WTC11 (cell line): ENCODE results near the gene RCAN2. TPM values are rescaled to one million over a fixed set of nuclear protein-coding genes. Genes with fewer than 3 reads are reported as not detected.

Experiments used
- ATAC-seq: fragments of 200-7000 bp; cut with Tn5 transposase; 2 replicates; pipeline ENCODE4 v1.10.0; 2021; ENCODE audit warnings: mild to moderate bottlenecking, moderate library complexity
- CTCF ChIA-PET: fragments of 300-600 bp; sonication (Branson Sonifier 250); formaldehyde crosslinking; loops from one replicate; lab custom pipeline; 2021; ENCODE audit warnings: antibody characterized with exemption; lab: Charles Lee
- POLR2A ChIA-PET: fragments of 350-600 bp; sonication (Branson Sonifier 250); formaldehyde crosslinking; loops from one replicate; lab custom pipeline; 2021; ENCODE audit warnings: antibody characterized with exemption; lab: Charles Lee
- DNase-seq: peaks from one replicate; pipeline ENCODE4 v3.0.0; 2021; ENCODE audit warnings: low spot score
- H3K27ac Mint-ChIP-seq: 2 replicates; pipeline ENCODE4 v1.8.0; 2021; ENCODE audit warnings: mixed read lengths
- H3K27me3 Mint-ChIP-seq: 2 replicates; pipeline ENCODE4 v1.8.0; 2021; ENCODE audit warnings: low read depth, mild to moderate bottlenecking, moderate library complexity, mixed read lengths
- H3K36me3 Mint-ChIP-seq: 2 replicates; pipeline ENCODE4 v1.8.0; 2021; ENCODE audit warnings: mixed read lengths
- H3K4me1 Mint-ChIP-seq: 2 replicates; pipeline ENCODE4 v1.8.0; 2022; ENCODE audit warnings: mixed read lengths
- H3K4me3 Mint-ChIP-seq: 2 replicates; pipeline ENCODE4 v1.8.0; 2021; ENCODE audit warnings: mild to moderate bottlenecking, moderate library complexity, mixed read lengths
- H3K9me3 Mint-ChIP-seq: 2 replicates; pipeline ENCODE4 v1.8.0; 2021; ENCODE audit warnings: mixed read lengths
- CREB1 ChIP-seq: sonication (generic); formaldehyde crosslinking; IDR thresholded peaks from 2 replicates; pipeline ENCODE4 v1.8.0; 2023; ENCODE audit warnings: mild to moderate bottlenecking, missing genetic modification reagents
- FOXP1 ChIP-seq: sonication (generic); formaldehyde crosslinking; IDR thresholded peaks from 2 replicates; pipeline ENCODE4 v1.8.0; 2022; ENCODE audit warnings: missing genetic modification reagents, mild to moderate bottlenecking, moderate library complexity, borderline replicate concordance
- GABPB1 ChIP-seq: sonication (generic); formaldehyde crosslinking; IDR thresholded peaks from 2 replicates; pipeline ENCODE4 v1.8.1; 2023; ENCODE audit warnings: mild to moderate bottlenecking, missing genetic modification reagents
- GTF2I ChIP-seq: fragments of 250-450 bp; sonication (Bioruptor Pico); conservative IDR thresholded peaks from 2 replicates; pipeline ENCODE4 v1.4.0; 2021; ENCODE audit warnings: mild to moderate bottlenecking
- NFYB ChIP-seq: sonication (generic); formaldehyde crosslinking; conservative IDR thresholded peaks from 2 replicates; pipeline ENCODE4 v1.8.0; 2022; ENCODE audit warnings: low read depth, missing genetic modification reagents
- NR2C2 ChIP-seq: sonication (generic); formaldehyde crosslinking; IDR thresholded peaks from 2 replicates; pipeline ENCODE4 v1.8.0; 2022; ENCODE audit warnings: mild to moderate bottlenecking, missing genetic modification reagents
- RELA ChIP-seq: sonication (generic); formaldehyde crosslinking; IDR thresholded peaks from 2 replicates; pipeline ENCODE4 v1.8.1; 2022; ENCODE audit warnings: missing genetic modification reagents, mild to moderate bottlenecking, borderline replicate concordance
- SP1 ChIP-seq: sonication (generic); formaldehyde crosslinking; conservative IDR thresholded peaks from 2 replicates; pipeline ENCODE4 v1.8.1; 2022; ENCODE audit warnings: missing genetic modification reagents
- TP53 ChIP-seq: sonication (generic); formaldehyde crosslinking; IDR thresholded peaks from 2 replicates; pipeline ENCODE4 v1.8.1; 2023; ENCODE audit warnings: mild to moderate bottlenecking, missing genetic modification reagents
- total RNA-seq: library from RNA; stranded (reverse); gene quantifications from 3 replicates; pipeline ENCODE4 v1.2.3, GENCODE V29; 2021
- TF ChIP-seq, protein P1 (sequence below): sonication (generic); formaldehyde crosslinking; IDR thresholded peaks from 2 replicates; pipeline ENCODE4 v1.8.0; 2023; ENCODE audit warnings: missing genetic modification reagents
- TF ChIP-seq, protein P2 (sequence below): fragments of 250-450 bp; sonication (Bioruptor Pico); IDR thresholded peaks from 2 replicates; pipeline ENCODE4 v1.9.0; 2021; ENCODE audit warnings: mild to moderate bottlenecking, borderline replicate concordance
- TF ChIP-seq, protein P3 (sequence below): sonication (generic); formaldehyde crosslinking; IDR thresholded peaks from 2 replicates; pipeline ENCODE4 v1.8.0; 2022; ENCODE audit warnings: mild to moderate bottlenecking, missing genetic modification reagents
- TF ChIP-seq, protein P4 (sequence below): sonication (generic); formaldehyde crosslinking; IDR thresholded peaks from 2 replicates; pipeline ENCODE4 v1.8.1; 2023; ENCODE audit warnings: mild to moderate bottlenecking, missing genetic modification reagents, moderate library complexity
- TF ChIP-seq, protein P5 (sequence below): sonication (generic); formaldehyde crosslinking; IDR thresholded peaks from 2 replicates; pipeline ENCODE4 v1.8.1; 2023; ENCODE audit warnings: mild to moderate bottlenecking, missing genetic modification reagents
- TF ChIP-seq, protein P6 (sequence below): sonication (generic); formaldehyde crosslinking; conservative IDR thresholded peaks from 2 replicates; pipeline ENCODE4 v1.8.1; 2022; ENCODE audit warnings: mild to moderate bottlenecking, missing genetic modification reagents
- TF ChIP-seq, protein P7 (sequence below): sonication (generic); formaldehyde crosslinking; IDR thresholded peaks from 2 replicates; pipeline ENCODE4 v1.8.1; 2022; ENCODE audit warnings: missing genetic modification reagents, borderline replicate concordance

Gene RCAN2
- total RNA-seq, 1 experiment from 2014 or later = 3.9 TPM

DNA sequence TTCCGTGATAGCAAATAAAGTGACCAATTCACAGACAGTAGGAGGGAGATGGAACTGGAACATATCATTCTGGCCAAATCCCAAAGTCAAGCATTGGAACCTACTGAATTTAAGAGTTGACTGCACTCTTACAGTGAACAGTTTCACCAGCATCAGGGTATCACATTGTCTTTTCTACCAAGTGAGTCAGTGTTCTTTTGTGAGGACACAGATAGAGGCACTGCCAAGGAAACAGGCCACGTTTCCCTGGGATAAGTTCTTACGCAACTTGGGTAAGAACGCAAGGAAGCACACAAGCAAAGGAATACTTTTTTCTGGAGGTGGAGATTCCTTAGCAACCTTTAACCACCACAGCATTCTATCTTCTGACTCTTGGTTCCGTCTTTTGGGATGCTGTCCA is 291.9 kb downstream of the RCAN2 start (continued):
- TF ChIP-seq, protein P1, sequence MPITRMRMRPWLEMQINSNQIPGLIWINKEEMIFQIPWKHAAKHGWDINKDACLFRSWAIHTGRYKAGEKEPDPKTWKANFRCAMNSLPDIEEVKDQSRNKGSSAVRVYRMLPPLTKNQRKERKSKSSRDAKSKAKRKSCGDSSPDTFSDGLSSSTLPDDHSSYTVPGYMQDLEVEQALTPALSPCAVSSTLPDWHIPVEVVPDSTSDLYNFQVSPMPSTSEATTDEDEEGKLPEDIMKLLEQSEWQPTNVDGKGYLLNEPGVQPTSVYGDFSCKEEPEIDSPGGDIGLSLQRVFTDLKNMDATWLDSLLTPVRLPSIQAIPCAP (CRISPR knock-in tag) = no peak
- TF ChIP-seq TP53 = no peak

DNA sequence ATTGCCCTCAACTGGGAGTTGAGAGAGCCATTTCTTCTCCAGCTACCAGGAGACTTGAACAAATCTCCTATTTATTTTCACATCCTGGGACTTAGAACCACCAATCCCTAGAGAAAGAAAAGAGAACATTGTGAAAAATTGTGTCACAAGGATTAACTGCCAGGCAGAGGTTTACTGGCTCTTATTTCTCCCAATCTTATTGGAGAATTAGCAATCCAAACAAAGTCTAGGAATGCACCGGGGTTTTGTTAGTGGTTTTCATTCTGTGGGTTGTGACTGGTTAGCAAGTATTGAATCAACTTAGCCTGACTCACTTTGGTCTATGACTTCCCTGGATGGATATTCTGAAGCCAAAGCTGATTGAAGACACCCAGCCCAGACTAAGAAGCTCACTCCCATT is 299.3 kb downstream of the RCAN2 start:
- H3K9me3 Mint-ChIP-seq = peaks cover 15% of the 10 kb centered on the region
- ATAC-seq = no peak
- POLR2A ChIA-PET = no interaction called here
- no peak overlapping the region for H3K27ac Mint-ChIP-seq
- no peaks in the 10 kb centered on the region for H3K27me3 Mint-ChIP-seq
- no peak for DNase-seq
- CTCF ChIA-PET = no interaction called here
- TF ChIP-seq FOXP1 (CRISPR knock-in tag) (no peak), CREB1 (CRISPR knock-in tag) (no peak), RELA (no peak), GABPB1 (CRISPR knock-in tag) (no peak), NFYB (CRISPR knock-in tag) (no peak), SP1 (no peak), GTF2I (CRISPR knock-in tag) (no peak), NR2C2 (CRISPR knock-in tag) (no peak)
- TF ChIP-seq, protein P2, sequence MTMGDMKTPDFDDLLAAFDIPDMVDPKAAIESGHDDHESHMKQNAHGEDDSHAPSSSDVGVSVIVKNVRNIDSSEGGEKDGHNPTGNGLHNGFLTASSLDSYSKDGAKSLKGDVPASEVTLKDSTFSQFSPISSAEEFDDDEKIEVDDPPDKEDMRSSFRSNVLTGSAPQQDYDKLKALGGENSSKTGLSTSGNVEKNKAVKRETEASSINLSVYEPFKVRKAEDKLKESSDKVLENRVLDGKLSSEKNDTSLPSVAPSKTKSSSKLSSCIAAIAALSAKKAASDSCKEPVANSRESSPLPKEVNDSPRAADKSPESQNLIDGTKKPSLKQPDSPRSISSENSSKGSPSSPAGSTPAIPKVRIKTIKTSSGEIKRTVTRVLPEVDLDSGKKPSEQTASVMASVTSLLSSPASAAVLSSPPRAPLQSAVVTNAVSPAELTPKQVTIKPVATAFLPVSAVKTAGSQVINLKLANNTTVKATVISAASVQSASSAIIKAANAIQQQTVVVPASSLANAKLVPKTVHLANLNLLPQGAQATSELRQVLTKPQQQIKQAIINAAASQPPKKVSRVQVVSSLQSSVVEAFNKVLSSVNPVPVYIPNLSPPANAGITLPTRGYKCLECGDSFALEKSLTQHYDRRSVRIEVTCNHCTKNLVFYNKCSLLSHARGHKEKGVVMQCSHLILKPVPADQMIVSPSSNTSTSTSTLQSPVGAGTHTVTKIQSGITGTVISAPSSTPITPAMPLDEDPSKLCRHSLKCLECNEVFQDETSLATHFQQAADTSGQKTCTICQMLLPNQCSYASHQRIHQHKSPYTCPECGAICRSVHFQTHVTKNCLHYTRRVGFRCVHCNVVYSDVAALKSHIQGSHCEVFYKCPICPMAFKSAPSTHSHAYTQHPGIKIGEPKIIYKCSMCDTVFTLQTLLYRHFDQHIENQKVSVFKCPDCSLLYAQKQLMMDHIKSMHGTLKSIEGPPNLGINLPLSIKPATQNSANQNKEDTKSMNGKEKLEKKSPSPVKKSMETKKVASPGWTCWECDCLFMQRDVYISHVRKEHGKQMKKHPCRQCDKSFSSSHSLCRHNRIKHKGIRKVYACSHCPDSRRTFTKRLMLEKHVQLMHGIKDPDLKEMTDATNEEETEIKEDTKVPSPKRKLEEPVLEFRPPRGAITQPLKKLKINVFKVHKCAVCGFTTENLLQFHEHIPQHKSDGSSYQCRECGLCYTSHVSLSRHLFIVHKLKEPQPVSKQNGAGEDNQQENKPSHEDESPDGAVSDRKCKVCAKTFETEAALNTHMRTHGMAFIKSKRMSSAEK = no peak
- TF ChIP-seq, protein P3, sequence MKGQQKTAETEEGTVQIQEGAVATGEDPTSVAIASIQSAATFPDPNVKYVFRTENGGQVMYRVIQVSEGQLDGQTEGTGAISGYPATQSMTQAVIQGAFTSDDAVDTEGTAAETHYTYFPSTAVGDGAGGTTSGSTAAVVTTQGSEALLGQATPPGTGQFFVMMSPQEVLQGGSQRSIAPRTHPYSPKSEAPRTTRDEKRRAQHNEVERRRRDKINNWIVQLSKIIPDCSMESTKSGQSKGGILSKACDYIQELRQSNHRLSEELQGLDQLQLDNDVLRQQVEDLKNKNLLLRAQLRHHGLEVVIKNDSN (CRISPR knock-in tag) = no peak
- TF ChIP-seq, protein P4, sequence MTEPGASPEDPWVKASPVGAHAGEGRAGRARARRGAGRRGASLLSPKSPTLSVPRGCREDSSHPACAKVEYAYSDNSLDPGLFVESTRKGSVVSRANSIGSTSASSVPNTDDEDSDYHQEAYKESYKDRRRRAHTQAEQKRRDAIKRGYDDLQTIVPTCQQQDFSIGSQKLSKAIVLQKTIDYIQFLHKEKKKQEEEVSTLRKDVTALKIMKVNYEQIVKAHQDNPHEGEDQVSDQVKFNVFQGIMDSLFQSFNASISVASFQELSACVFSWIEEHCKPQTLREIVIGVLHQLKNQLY (CRISPR knock-in tag) = no peak
- TF ChIP-seq, protein P5, sequence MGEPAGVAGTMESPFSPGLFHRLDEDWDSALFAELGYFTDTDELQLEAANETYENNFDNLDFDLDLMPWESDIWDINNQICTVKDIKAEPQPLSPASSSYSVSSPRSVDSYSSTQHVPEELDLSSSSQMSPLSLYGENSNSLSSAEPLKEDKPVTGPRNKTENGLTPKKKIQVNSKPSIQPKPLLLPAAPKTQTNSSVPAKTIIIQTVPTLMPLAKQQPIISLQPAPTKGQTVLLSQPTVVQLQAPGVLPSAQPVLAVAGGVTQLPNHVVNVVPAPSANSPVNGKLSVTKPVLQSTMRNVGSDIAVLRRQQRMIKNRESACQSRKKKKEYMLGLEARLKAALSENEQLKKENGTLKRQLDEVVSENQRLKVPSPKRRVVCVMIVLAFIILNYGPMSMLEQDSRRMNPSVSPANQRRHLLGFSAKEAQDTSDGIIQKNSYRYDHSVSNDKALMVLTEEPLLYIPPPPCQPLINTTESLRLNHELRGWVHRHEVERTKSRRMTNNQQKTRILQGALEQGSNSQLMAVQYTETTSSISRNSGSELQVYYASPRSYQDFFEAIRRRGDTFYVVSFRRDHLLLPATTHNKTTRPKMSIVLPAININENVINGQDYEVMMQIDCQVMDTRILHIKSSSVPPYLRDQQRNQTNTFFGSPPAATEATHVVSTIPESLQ = no peak
- TF ChIP-seq, protein P6, sequence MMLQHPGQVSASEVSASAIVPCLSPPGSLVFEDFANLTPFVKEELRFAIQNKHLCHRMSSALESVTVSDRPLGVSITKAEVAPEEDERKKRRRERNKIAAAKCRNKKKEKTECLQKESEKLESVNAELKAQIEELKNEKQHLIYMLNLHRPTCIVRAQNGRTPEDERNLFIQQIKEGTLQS (CRISPR knock-in tag) = no peak
- TF ChIP-seq, protein P7, sequence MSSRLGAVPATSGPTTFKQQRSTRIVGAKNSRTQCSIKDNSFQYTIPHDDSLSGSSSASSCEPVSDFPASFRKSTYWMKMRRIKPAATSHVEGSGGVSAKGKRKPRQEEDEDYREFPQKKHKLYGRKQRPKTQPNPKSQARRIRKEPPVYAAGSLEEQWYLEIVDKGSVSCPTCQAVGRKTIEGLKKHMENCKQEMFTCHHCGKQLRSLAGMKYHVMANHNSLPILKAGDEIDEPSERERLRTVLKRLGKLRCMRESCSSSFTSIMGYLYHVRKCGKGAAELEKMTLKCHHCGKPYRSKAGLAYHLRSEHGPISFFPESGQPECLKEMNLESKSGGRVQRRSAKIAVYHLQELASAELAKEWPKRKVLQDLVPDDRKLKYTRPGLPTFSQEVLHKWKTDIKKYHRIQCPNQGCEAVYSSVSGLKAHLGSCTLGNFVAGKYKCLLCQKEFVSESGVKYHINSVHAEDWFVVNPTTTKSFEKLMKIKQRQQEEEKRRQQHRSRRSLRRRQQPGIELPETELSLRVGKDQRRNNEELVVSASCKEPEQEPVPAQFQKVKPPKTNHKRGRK (CRISPR knock-in tag) = no peak
- H3K4me3 Mint-ChIP-seq = no peak overlapping the region
- H3K4me1 Mint-ChIP-seq = peaks cover 5% of the 10 kb centered on the region
- peaks cover 7% of the 10 kb centered on the region for H3K36me3 Mint-ChIP-seq
